ENCODE results near the gene PYGO1.

GRCh38 chr15:55576943-55577342, 11.2 kb downstream of the PYGO1 start:
- no peak for TF ChIP-seq ETV6 (CRISPR knock-in tag; IDR thresholded peaks at IDR 0.05)
- no peak for TF ChIP-seq ESRRA (CRISPR knock-in tag; IDR thresholded peaks at IDR 0.05; ENCODE audit: borderline replicate concordance)
- TF ChIP-seq FOXK1 (CRISPR knock-in tag; IDR thresholded peaks at IDR 0.05): no peak
- no peak for TF ChIP-seq CTCF (IDR thresholded peaks at IDR 0.05)
- no peak for TF ChIP-seq FOXJ3 (CRISPR knock-in tag; IDR thresholded peaks at IDR 0.05; ENCODE audit: borderline replicate concordance)
- TF ChIP-seq ZNF512 (CRISPR knock-in tag; IDR thresholded peaks at IDR 0.05; ENCODE audit: borderline replicate concordance): no peak
- no peak for TF ChIP-seq TEAD1 (CRISPR knock-in tag; IDR thresholded peaks at IDR 0.05)
- no peak for TF ChIP-seq CBFB (CRISPR knock-in tag; IDR thresholded peaks at IDR 0.05; ENCODE audit: low read depth)
- TF ChIP-seq ZNF232 (CRISPR knock-in tag; IDR thresholded peaks at IDR 0.05): no peak
- TF ChIP-seq CREB1 (CRISPR knock-in tag; IDR thresholded peaks at IDR 0.05): no peak
- TF ChIP-seq HMGXB4 (CRISPR knock-in tag; IDR thresholded peaks at IDR 0.05): no peak
- TF ChIP-seq ATF3 (CRISPR knock-in tag; conservative IDR thresholded peaks at IDR 0.05): no peak
